ENCODE measurements around the gene CD82. TPM values are rescaled to one million over a fixed set of nuclear protein-coding genes. Genes with fewer than 3 reads are reported as not detected.
A peak's percentile ranks its signal among the peaks of the same experiment; 100 is the strongest.

The CD82 gene
- total and polyA plus RNA-seq, 12 donors = 2.3 to 53.4 (median 17.8) TPM

DNA sequence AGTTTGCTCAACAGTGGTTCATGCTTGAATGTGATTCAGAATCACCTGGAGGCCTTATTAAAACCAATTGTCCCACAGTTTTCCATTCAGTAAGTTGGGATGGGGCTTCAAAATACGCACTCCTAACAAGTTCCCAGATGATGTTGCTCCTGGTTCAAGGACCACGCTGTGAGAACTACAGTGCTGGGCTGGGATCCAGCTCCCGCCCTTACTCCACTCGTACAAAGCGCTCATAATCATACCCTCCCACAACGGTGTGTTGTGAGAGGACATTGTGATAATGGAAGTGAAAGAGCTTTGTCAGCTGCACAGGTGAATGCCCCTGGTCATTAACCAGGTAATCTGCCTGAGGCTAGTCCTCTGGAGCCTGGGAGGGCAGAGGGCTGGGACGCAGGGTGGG, 1.3 kb upstream of the CD82 start:
- Histone ChIP-seq H3K27me3 (no peaks in the 10 kb centered on the region), H3K9me3 (replicated peaks in 1 of 3) (no peaks in the 10 kb centered on the region), H3K36me3 (replicated peaks in 1 of 2) (no peaks in the 10 kb centered on the region), H3K4me3 (peak overlapping the region in 1 of 4 donors; percentile 59), H3K4me1 (replicated peaks in 1 of 2) (peaks cover 23 to 31% of the 10 kb centered on the region in 2 donors), H3K27ac (peak overlapping the region; percentile 94 to 99 (median 98))
- intact Hi-C loops (cut with DNase I) = loop anchor here in 1 of 2 donors (10.0 kb wide), 2 partner anchors 161 to 351 kb away; partner anchors contain the start of gene TSPAN18
- DNase-seq = peak; percentile 45 to 75 (median 59)
- TF ChIP-seq POLR2A (IDR thresholded peaks at IDR 0.05) = no peak
- 35 to 55% (median 41%) methylated on average over 5 to 7 of the region's 7 CpGs for WGBS, 4 donors

DNA sequence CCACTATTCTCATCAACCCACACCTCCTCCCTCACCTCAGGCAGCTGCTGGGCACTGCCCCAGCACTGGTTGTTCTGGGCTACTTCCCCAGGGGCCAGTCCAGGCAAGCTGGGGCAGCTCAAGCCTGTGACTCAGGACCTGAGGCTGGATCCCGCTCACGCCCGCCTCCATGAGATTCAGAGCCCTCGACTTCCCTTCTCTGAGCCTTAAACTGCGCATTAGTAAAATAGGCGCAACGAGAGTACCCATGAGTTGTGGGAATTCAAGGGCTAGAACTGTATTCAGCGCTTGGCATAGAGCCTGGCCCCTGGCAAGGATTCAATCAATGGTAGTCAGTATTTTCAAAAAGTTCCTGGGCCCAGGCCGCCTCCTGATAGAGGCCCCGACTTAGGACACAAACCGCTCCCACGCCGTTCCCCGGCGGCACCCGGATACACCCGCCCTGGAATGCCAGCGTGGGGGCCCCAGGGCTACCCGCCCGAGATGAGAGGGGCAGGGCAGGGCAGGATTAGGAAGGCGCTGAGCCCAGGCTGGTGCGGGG, 723 bp upstream of the CD82 start:
- intact Hi-C loops (cut with DNase I) = loop anchor here in 1 of 2 donors (10.0 kb wide), 2 partner anchors 160 to 350 kb away; partner anchors contain the start of gene TSPAN18
- peak overlapping the region in 3 of 4 donors; percentile 50 to 59 (median 54) for H3K4me3 ChIP-seq
- H3K27ac ChIP-seq = peak overlapping the region; percentile 94 to 99 (median 98)
- no peaks in the 10 kb centered on the region for H3K27me3 ChIP-seq
- H3K9me3 ChIP-seq (replicated peaks in 1 of 3) = no peaks in the 10 kb centered on the region
- 0 to 4% (median 2%) methylated on average over 10 to 22 of the region's 22 CpGs for WGBS, 4 donors
- H3K36me3 ChIP-seq (replicated peaks in 1 of 2) = no peaks in the 10 kb centered on the region
- DNase-seq = peak in 5 of 7 donors; percentile 89 to 93 (median 89)
- H3K4me1 ChIP-seq (replicated peaks in 1 of 2) = peaks cover 26 to 36% of the 10 kb centered on the region in 2 donors
- TF ChIP-seq, protein P1, sequence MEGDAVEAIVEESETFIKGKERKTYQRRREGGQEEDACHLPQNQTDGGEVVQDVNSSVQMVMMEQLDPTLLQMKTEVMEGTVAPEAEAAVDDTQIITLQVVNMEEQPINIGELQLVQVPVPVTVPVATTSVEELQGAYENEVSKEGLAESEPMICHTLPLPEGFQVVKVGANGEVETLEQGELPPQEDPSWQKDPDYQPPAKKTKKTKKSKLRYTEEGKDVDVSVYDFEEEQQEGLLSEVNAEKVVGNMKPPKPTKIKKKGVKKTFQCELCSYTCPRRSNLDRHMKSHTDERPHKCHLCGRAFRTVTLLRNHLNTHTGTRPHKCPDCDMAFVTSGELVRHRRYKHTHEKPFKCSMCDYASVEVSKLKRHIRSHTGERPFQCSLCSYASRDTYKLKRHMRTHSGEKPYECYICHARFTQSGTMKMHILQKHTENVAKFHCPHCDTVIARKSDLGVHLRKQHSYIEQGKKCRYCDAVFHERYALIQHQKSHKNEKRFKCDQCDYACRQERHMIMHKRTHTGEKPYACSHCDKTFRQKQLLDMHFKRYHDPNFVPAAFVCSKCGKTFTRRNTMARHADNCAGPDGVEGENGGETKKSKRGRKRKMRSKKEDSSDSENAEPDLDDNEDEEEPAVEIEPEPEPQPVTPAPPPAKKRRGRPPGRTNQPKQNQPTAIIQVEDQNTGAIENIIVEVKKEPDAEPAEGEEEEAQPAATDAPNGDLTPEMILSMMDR (IDR thresholded peaks at IDR 0.05) = no peak
- TF ChIP-seq POLR2A (IDR thresholded peaks at IDR 0.05) = peak; percentile 58 to 75

DNA sequence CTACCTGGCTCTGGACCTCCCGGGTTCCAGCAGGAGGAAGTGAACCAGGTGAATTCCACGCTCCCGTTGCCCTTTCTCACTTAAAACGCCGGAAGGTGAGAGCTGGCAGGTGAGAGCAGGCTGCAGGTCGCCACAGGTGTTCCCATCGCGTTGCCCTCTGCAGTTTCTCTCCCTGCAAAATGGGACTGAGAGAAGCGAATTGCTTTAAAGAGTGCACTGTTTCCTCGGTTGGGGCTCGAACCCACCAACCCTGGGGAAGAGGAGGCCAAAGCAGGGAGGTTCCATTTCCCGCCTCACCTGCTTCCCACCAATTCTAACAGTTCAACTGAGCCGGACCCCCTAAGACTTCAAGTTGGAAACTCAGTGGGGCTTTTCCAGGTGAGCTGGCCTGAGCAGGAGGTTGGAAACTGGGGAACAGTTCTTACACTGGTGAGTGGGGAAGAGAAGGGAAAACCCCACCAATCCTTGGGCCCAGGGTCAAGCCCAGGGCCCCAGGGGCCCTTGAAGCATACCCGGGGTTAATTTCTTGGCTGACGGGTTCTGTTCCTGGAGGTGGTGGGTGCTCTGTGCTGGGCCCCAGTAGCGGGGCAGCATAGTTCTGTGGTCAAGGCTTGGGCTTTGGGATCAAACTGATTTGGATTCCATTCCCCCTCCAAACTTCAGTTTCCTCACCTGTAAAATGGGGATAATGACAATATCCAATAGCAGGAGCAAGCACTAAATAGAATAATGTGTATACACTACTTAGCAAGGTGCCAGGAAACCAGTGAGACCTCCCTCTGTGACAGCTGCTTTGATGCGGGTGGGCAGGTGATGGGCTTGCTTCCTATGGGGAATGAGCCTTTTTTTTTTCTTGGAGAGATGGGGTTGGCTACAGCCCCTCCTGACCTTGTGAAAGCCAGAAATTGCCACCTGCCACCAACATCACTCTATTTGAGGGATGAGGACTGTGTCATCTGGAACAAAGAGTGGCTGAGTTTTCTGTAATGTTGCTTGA, 788 bp downstream of the CD82 start:
- H3K4me1 ChIP-seq (replicated peaks in 1 of 2) = peaks cover 26 to 39% of the 10 kb centered on the region in 2 donors
- intact Hi-C loops (cut with DNase I) = loop anchor here in 1 of 2 donors (10.0 kb wide), 2 partner anchors 159 to 349 kb away; partner anchors contain the start of gene TSPAN18

More for the DNA sequence above, 788 bp downstream of the CD82 start:
- no peaks in the 10 kb centered on the region for H3K9me3 ChIP-seq (replicated peaks in 1 of 3)
- no peak for TF ChIP-seq POLR2A (IDR thresholded peaks at IDR 0.05)
- TF ChIP-seq, protein P1 (IDR thresholded peaks at IDR 0.05) = no peak
- no peaks in the 10 kb centered on the region for H3K36me3 ChIP-seq (replicated peaks in 1 of 2)
- H3K27ac ChIP-seq = peak overlapping the region in 2 of 5 donors; percentile 57 to 97
- 44 to 82% (median 46%) methylated on average over 6 to 17 of the region's 17 CpGs for WGBS, 4 donors
- H3K27me3 ChIP-seq = no peaks in the 10 kb centered on the region
- no peak for DNase-seq
- peak overlapping the region in 2 of 4 donors; percentile 16 to 50 for H3K4me3 ChIP-seq
